Breast epithelium (tissue), 4 donors: ENCODE results near the gene DNASE2B. TPM values are rescaled to one million over a fixed set of nuclear protein-coding genes. Genes with fewer than 3 reads are reported as not detected.

ENCODE experiments used
- DNase-seq, 2 donors: peaks; one replicate each; pipeline ENCODE4 v3.0.0-alpha.2; 2019; ENCODE audit warnings: low spot score in 2 of 2
- H3K27ac ChIP-seq, 2 donors: fragments of 200-600 bp; sonication (generic) in 1 of 2; one replicate each; pipeline ENCODE4 v1.5.1; 2016 to 2019; ENCODE audit warnings: mild to moderate bottlenecking in 1 of 2
- H3K27me3 ChIP-seq, 2 donors: fragments of 200-600 bp; sonication (generic) in 1 of 2; one replicate each; pipeline versions ENCODE4 v1.5.1 to v1.6.0; 2017 to 2019; ENCODE audit warnings: control low read depth in 1 of 2, mild to moderate bottlenecking in 1 of 2
- H3K36me3 ChIP-seq: fragments of 200-600 bp; one replicate; pipeline ENCODE4 v1.5.1; 2019
- H3K4me1 ChIP-seq, 2 donors: fragments of 200-600 bp; sonication (generic); one replicate each; pipeline ENCODE4 v1.5.1; 2016 to 2019; ENCODE audit warnings: control low read depth in 1 of 2
- H3K4me3 ChIP-seq, 3 donors: fragments of 200-600 bp; sonication (generic); 1 replicate in 2 of 3; 2 replicates in 1 of 3; pipeline ENCODE4 v1.5.1; 2016 to 2019; ENCODE audit warnings: mild to moderate bottlenecking in 3 of 3, moderate library complexity in 2 of 3
- H3K9me3 ChIP-seq, 2 donors: fragments of 200-600 bp; sonication (generic) in 1 of 2; one replicate each; pipeline ENCODE4 v1.5.1; 2016 to 2019; ENCODE audit warnings: control low read depth in 1 of 2
- CTCF ChIP-seq, 3 donors: fragments of 450-650 bp; IDR thresholded peaks; one replicate each; pipeline ENCODE4 v1.5.1; 2016 to 2017; ENCODE audit warnings: antibody characterized with exemption in 3 of 3, mild to moderate bottlenecking in 3 of 3, moderate library complexity in 3 of 3
- POLR2A ChIP-seq: fragments of 450-650 bp; IDR thresholded peaks from one replicate; pipeline ENCODE4 v1.6.1; 2016; ENCODE audit warnings: antibody characterized with exemption, mild to moderate bottlenecking, moderate library complexity
- POLR2AphosphoS5 ChIP-seq, 3 donors: sonication (generic); formaldehyde crosslinking; IDR thresholded peaks; one replicate each; pipeline ENCODE4 v1.6.1; 2017; ENCODE audit warnings: antibody characterized with exemption in 3 of 3
- intact Hi-C: fragments of 100-400 bp; cut with DNase I; formaldehyde crosslinking; loops from one replicate; pipeline ENCODE4 v1.15.1; 2023; ENCODE audit warnings: low total_unique reads
- total RNA-seq, 3 donors: library from RNA; depleted of rRNA; stranded (reverse); fragments of >200 nt; gene quantifications; one replicate each; pipeline ENCODE4 v1.1.0, GENCODE V29; 2016

DNASE2B gene
- total RNA-seq, 3 donors from 2014 or later: 1.3 to 7.2 TPM; not detected in 1

- Histone ChIP-seq H3K27ac (no peak overlapping the region), H3K36me3 (no peaks in the 10 kb centered on the region), H3K9me3 (no peaks in the 10 kb centered on the region), H3K4me1 (no peaks in the 10 kb centered on the region), H3K4me3 (no peak overlapping the region), H3K27me3 (no peaks in the 10 kb centered on the region)
- no peak for DNase-seq
- intact Hi-C loops: loop anchor here (5.0 kb wide), 1 partner anchor 542 kb away; no protein-coding TSS in a partner anchor
- TF ChIP-seq POLR2A (no peak), POLR2AphosphoS5 (IDR thresholded peaks at IDR 0.05) (no peak), CTCF (IDR thresholded peaks at IDR 0.05) (no peak)
Measured at GRCh38 chr1:84379917-84380180, 18.4 kb upstream of the DNASE2B start.

- no peaks in the 10 kb centered on the region for H3K27me3 ChIP-seq
- no peaks in the 10 kb centered on the region for H3K36me3 ChIP-seq
- TF ChIP-seq POLR2AphosphoS5 (IDR thresholded peaks at IDR 0.05) (no peak), POLR2A (no peak), CTCF (IDR thresholded peaks at IDR 0.05) (no peak)
- H3K9me3 ChIP-seq: no peaks in the 10 kb centered on the region
- intact Hi-C loops: no loop called here
- H3K27ac ChIP-seq: no peak overlapping the region
- H3K4me1 ChIP-seq: no peaks in the 10 kb centered on the region
- H3K4me3 ChIP-seq: no peak overlapping the region
- DNase-seq: no peak
Measured at GRCh38 chr1:84382127-84382526, 16.2 kb upstream of the DNASE2B start.

- no peaks in the 10 kb centered on the region for H3K36me3 ChIP-seq
- intact Hi-C loops: no loop called here
- no peak for DNase-seq
- H3K27me3 ChIP-seq: no peaks in the 10 kb centered on the region
- H3K27ac ChIP-seq: no peak overlapping the region
- no peak overlapping the region for H3K4me3 ChIP-seq
- no peaks in the 10 kb centered on the region for H3K9me3 ChIP-seq
- no peaks in the 10 kb centered on the region for H3K4me1 ChIP-seq
- no peak for TF ChIP-seq POLR2AphosphoS5 (IDR thresholded peaks at IDR 0.05)
- TF ChIP-seq CTCF (IDR thresholded peaks at IDR 0.05): no peak
- TF ChIP-seq POLR2A: no peak
Measured at GRCh38 chr1:84385347-84385746, 12.9 kb upstream of the DNASE2B start.

GRCh38 chr1:84386716-84387479 lies 11.4 kb upstream of the DNASE2B start:
- Histone ChIP-seq H3K27me3 (no peaks in the 10 kb centered on the region), H3K36me3 (no peaks in the 10 kb centered on the region), H3K4me1 (no peaks in the 10 kb centered on the region), H3K9me3 (no peaks in the 10 kb centered on the region), H3K27ac (no peak overlapping the region), H3K4me3 (no peak overlapping the region)
- intact Hi-C loops: no loop called here
- no peak for DNase-seq
- no peak for TF ChIP-seq POLR2AphosphoS5 (IDR thresholded peaks at IDR 0.05)
- TF ChIP-seq CTCF (IDR thresholded peaks at IDR 0.05): no peak
- TF ChIP-seq POLR2A: no peak

GRCh38 chr1:84387480-84388163 lies 10.7 kb upstream of the DNASE2B start:
- no peaks in the 10 kb centered on the region for H3K4me1 ChIP-seq
- no peak overlapping the region for H3K4me3 ChIP-seq
- intact Hi-C loops: no loop called here
- no peaks in the 10 kb centered on the region for H3K27me3 ChIP-seq
- H3K27ac ChIP-seq: no peak overlapping the region
- TF ChIP-seq CTCF (IDR thresholded peaks at IDR 0.05) (no peak), POLR2AphosphoS5 (IDR thresholded peaks at IDR 0.05) (no peak), POLR2A (no peak)
- no peak for DNase-seq
- no peaks in the 10 kb centered on the region for H3K36me3 ChIP-seq
- no peaks in the 10 kb centered on the region for H3K9me3 ChIP-seq
